ENCODE data around the gene MYO3B.
A peak's percentile ranks its signal among the peaks of the same experiment; 100 is the strongest.

The MYO3B gene

GRCh38 chr2:170362871-170363631 lies 185.1 kb downstream of the MYO3B start:
- Histone ChIP-seq H3K4me2 (ENCODE audit: low read length, poor library complexity, severe bottlenecking) (no peak overlapping the region), H3K36me3 (ENCODE audit: control insufficient read depth in 1 of 2, insufficient read depth in 2 of 2, low read depth in 1 of 2, low read length in 2 of 2) (no peaks in the 10 kb centered on the region), H2BK5ac (ENCODE audit: low read depth, low read length, poor library complexity, severe bottlenecking) (no peak overlapping the region), H4K8ac (ENCODE audit: low read length) (no peak overlapping the region), H3K79me1 (replicated peaks; ENCODE audit: low read length, poor library complexity, severe bottlenecking) (no peaks in the 10 kb centered on the region), H3K9ac (ENCODE audit: low read length) (peak overlapping the region; percentile 52), H2BK12ac (ENCODE audit: low read length in 2 of 2) (no peak overlapping the region), H2AFZ (ENCODE audit: low read depth, low read length) (no peak overlapping the region), H3K14ac (ENCODE audit: low read length in 2 of 2) (no peak overlapping the region), H3K9me3 (ENCODE audit: control insufficient read depth, low read length) (no peaks in the 10 kb centered on the region), H2BK120ac (ENCODE audit: low read depth, low read length) (no peak overlapping the region), H4K91ac (ENCODE audit: low read length) (no peak overlapping the region), H3K23ac (ENCODE audit: low read length in 2 of 2) (no peak overlapping the region), H2BK15ac (ENCODE audit: low read depth, poor library complexity, severe bottlenecking) (no peak overlapping the region), H3K27ac (ENCODE audit: low read length, poor library complexity, severe bottlenecking) (no peak overlapping the region), H2AK5ac (ENCODE audit: low read length, severe bottlenecking) (no peak overlapping the region), H3K4me1 (ENCODE audit: control insufficient read depth, insufficient read depth, low read depth, low read length) (no peaks in the 10 kb centered on the region), H3K4me3 (ENCODE audit: insufficient read depth in 1 of 2, low read depth in 1 of 2, low read length in 2 of 2) (no peak overlapping the region), H3K18ac (ENCODE audit: low read depth in 1 of 2, low read length in 2 of 2) (peak overlapping the region in 1 of 2 experiments; percentile 56), H3K27me3 (ENCODE audit: control insufficient read depth in 1 of 2, insufficient read depth in 1 of 2, low read length in 2 of 2) (peaks cover 37 to 61% of the 10 kb centered on the region in 2 experiments), H3K4ac (ENCODE audit: low read depth in 1 of 2, low read length in 2 of 2) (no peak overlapping the region)
- 5% methylated on average over 6 of the region's 6 CpGs for WGBS
- peak; percentile 90 for DNase-seq

GRCh38 chr2:170365003-170365402 lies 187.1 kb downstream of the MYO3B start:
- no peak overlapping the region for H4K91ac ChIP-seq (ENCODE audit: low read length)
- no peak overlapping the region for H3K27ac ChIP-seq (ENCODE audit: low read length, poor library complexity, severe bottlenecking)
- H3K27me3 ChIP-seq (ENCODE audit: control insufficient read depth in 1 of 2, insufficient read depth in 1 of 2, low read length in 2 of 2): peaks cover 50 to 59% of the 10 kb centered on the region in 2 experiments
- no peak overlapping the region for H3K4me2 ChIP-seq (ENCODE audit: low read length, poor library complexity, severe bottlenecking)
- H4K8ac ChIP-seq (ENCODE audit: low read length): no peak overlapping the region
- H3K14ac ChIP-seq (ENCODE audit: low read length in 2 of 2): no peak overlapping the region
- H3K18ac ChIP-seq (ENCODE audit: low read depth in 1 of 2, low read length in 2 of 2): no peak overlapping the region
- 83% methylated on average over 5 of the region's 6 CpGs for WGBS
- no peak overlapping the region for H3K4ac ChIP-seq (ENCODE audit: low read depth in 1 of 2, low read length in 2 of 2)
- no peak for DNase-seq
- no peak overlapping the region for H2BK120ac ChIP-seq (ENCODE audit: low read depth, low read length)
- H2BK15ac ChIP-seq (ENCODE audit: low read depth, poor library complexity, severe bottlenecking): peak overlapping the region; percentile 8
- no peak overlapping the region for H2BK5ac ChIP-seq (ENCODE audit: low read depth, low read length, poor library complexity, severe bottlenecking)
- H3K23ac ChIP-seq (ENCODE audit: low read length in 2 of 2): no peak overlapping the region
- H2AK5ac ChIP-seq (ENCODE audit: low read length, severe bottlenecking): no peak overlapping the region
- H3K36me3 ChIP-seq (ENCODE audit: control insufficient read depth in 1 of 2, insufficient read depth in 2 of 2, low read depth in 1 of 2, low read length in 2 of 2): no peaks in the 10 kb centered on the region
- no peaks in the 10 kb centered on the region for H3K4me1 ChIP-seq (ENCODE audit: control insufficient read depth, insufficient read depth, low read depth, low read length)
- no peak overlapping the region for H2AFZ ChIP-seq (ENCODE audit: low read depth, low read length)
- no peaks in the 10 kb centered on the region for H3K9me3 ChIP-seq (ENCODE audit: control insufficient read depth, low read length)
- no peak overlapping the region for H3K4me3 ChIP-seq (ENCODE audit: insufficient read depth in 1 of 2, low read depth in 1 of 2, low read length in 2 of 2)
- H3K9ac ChIP-seq (ENCODE audit: low read length): no peak overlapping the region
- H3K79me1 ChIP-seq (replicated peaks; ENCODE audit: low read length, poor library complexity, severe bottlenecking): no peaks in the 10 kb centered on the region
- H2BK12ac ChIP-seq (ENCODE audit: low read length in 2 of 2): no peak overlapping the region

DNA sequence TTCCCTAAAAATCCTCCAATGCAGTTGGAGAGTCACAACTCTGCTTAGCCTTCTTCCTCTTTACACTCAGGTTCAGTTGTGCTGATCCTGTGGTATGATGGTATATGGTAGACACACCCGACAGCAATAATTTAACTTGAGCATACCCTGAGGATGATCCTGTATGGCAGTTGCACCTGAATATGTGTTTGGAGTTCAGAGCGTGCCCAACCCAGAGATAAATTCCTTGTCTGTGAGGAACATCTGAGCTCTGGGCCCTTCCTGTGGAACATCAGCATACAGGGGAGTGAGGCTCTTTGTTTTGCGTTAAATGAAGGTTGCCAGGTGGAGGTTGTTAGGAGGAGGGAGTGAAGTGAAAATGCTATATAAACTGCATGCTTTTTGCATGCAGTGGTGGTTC lies 187.7 kb downstream of the MYO3B start:
- Histone ChIP-seq H3K36me3 (ENCODE audit: control insufficient read depth in 1 of 2, insufficient read depth in 2 of 2, low read depth in 1 of 2, low read length in 2 of 2) (no peaks in the 10 kb centered on the region), H3K4me3 (ENCODE audit: insufficient read depth in 1 of 2, low read depth in 1 of 2, low read length in 2 of 2) (no peak overlapping the region)
- WGBS: 67% methylated on average over 3 of the region's 3 CpGs

GRCh38 chr2:170368370-170368769 lies 190.4 kb downstream of the MYO3B start:
- no peak overlapping the region for H3K9ac ChIP-seq (ENCODE audit: low read length)
- H3K14ac ChIP-seq (ENCODE audit: low read length in 2 of 2): no peak overlapping the region
- H2BK120ac ChIP-seq (ENCODE audit: low read depth, low read length): no peak overlapping the region
- H3K27me3 ChIP-seq (ENCODE audit: control insufficient read depth in 1 of 2, insufficient read depth in 1 of 2, low read length in 2 of 2): peaks cover 51 to 57% of the 10 kb centered on the region in 2 experiments
- H3K4me1 ChIP-seq (ENCODE audit: control insufficient read depth, insufficient read depth, low read depth, low read length): no peaks in the 10 kb centered on the region
- H4K8ac ChIP-seq (ENCODE audit: low read length): no peak overlapping the region
- no peak overlapping the region for H3K18ac ChIP-seq (ENCODE audit: low read depth in 1 of 2, low read length in 2 of 2)
- H3K79me1 ChIP-seq (replicated peaks; ENCODE audit: low read length, poor library complexity, severe bottlenecking): no peaks in the 10 kb centered on the region
- WGBS: no CpG with 5 or more reads among the region's 5 CpGs
- DNase-seq: no peak
- no peaks in the 10 kb centered on the region for H3K9me3 ChIP-seq (ENCODE audit: control insufficient read depth, low read length)
- H2BK15ac ChIP-seq (ENCODE audit: low read depth, poor library complexity, severe bottlenecking): no peak overlapping the region
- no peaks in the 10 kb centered on the region for H3K36me3 ChIP-seq (ENCODE audit: control insufficient read depth in 1 of 2, insufficient read depth in 2 of 2, low read depth in 1 of 2, low read length in 2 of 2)
- H2AK5ac ChIP-seq (ENCODE audit: low read length, severe bottlenecking): no peak overlapping the region
- no peak overlapping the region for H3K4ac ChIP-seq (ENCODE audit: low read depth in 1 of 2, low read length in 2 of 2)
- no peak overlapping the region for H3K23ac ChIP-seq (ENCODE audit: low read length in 2 of 2)
- no peak overlapping the region for H2AFZ ChIP-seq (ENCODE audit: low read depth, low read length)
- no peak overlapping the region for H2BK5ac ChIP-seq (ENCODE audit: low read depth, low read length, poor library complexity, severe bottlenecking)
- H3K27ac ChIP-seq (ENCODE audit: low read length, poor library complexity, severe bottlenecking): no peak overlapping the region
- no peak overlapping the region for H3K4me2 ChIP-seq (ENCODE audit: low read length, poor library complexity, severe bottlenecking)
- no peak overlapping the region for H2BK12ac ChIP-seq (ENCODE audit: low read length in 2 of 2)
- no peak overlapping the region for H4K91ac ChIP-seq (ENCODE audit: low read length)
- no peak overlapping the region for H3K4me3 ChIP-seq (ENCODE audit: insufficient read depth in 1 of 2, low read depth in 1 of 2, low read length in 2 of 2)

More for the DNA sequence above, 187.7 kb downstream of the MYO3B start:
- no peak overlapping the region for H3K27ac ChIP-seq (ENCODE audit: low read length, poor library complexity, severe bottlenecking)
- H2AFZ ChIP-seq (ENCODE audit: low read depth, low read length): no peak overlapping the region
- no peak overlapping the region for H3K9ac ChIP-seq (ENCODE audit: low read length)
- no peak overlapping the region for H3K4me2 ChIP-seq (ENCODE audit: low read length, poor library complexity, severe bottlenecking)
- no peak overlapping the region for H2BK120ac ChIP-seq (ENCODE audit: low read depth, low read length)
- H3K79me1 ChIP-seq (replicated peaks; ENCODE audit: low read length, poor library complexity, severe bottlenecking): no peaks in the 10 kb centered on the region
- no peak overlapping the region for H3K14ac ChIP-seq (ENCODE audit: low read length in 2 of 2)
- H2BK5ac ChIP-seq (ENCODE audit: low read depth, low read length, poor library complexity, severe bottlenecking): no peak overlapping the region
- no peak overlapping the region for H4K91ac ChIP-seq (ENCODE audit: low read length)
- no peak overlapping the region for H3K18ac ChIP-seq (ENCODE audit: low read depth in 1 of 2, low read length in 2 of 2)
- H3K4ac ChIP-seq (ENCODE audit: low read depth in 1 of 2, low read length in 2 of 2): no peak overlapping the region
- no peaks in the 10 kb centered on the region for H3K4me1 ChIP-seq (ENCODE audit: control insufficient read depth, insufficient read depth, low read depth, low read length)
- H2BK15ac ChIP-seq (ENCODE audit: low read depth, poor library complexity, severe bottlenecking): no peak overlapping the region
- H2AK5ac ChIP-seq (ENCODE audit: low read length, severe bottlenecking): no peak overlapping the region
- no peak overlapping the region for H4K8ac ChIP-seq (ENCODE audit: low read length)
- H3K23ac ChIP-seq (ENCODE audit: low read length in 2 of 2): no peak overlapping the region
- no peak overlapping the region for H2BK12ac ChIP-seq (ENCODE audit: low read length in 2 of 2)
- no peaks in the 10 kb centered on the region for H3K9me3 ChIP-seq (ENCODE audit: control insufficient read depth, low read length)
- no peak for DNase-seq
- H3K27me3 ChIP-seq (ENCODE audit: control insufficient read depth in 1 of 2, insufficient read depth in 1 of 2, low read length in 2 of 2): peaks cover 47 to 58% of the 10 kb centered on the region in 2 experiments
